GM21360 (cell line): ENCODE results near the gene ARHGDIG.
"Not testable (repeated sequence)": the region's sequence is repeated elsewhere in the genome, so short reads cannot be mapped to it uniquely, and the experiment has no call there.

Experiments used
- ATAC-seq: cut with Tn5 transposase; IDR thresholded peaks from one replicate; pipeline ENCODE4 v1.9.1; 2021; ENCODE audit warnings: mild to moderate bottlenecking, moderate library complexity; ENCODE audit not compliant: unreplicated experiment

Gene ARHGDIG

GRCh38 chr16:322476-323143 lies 42.2 kb downstream of the ARHGDIG start:
- ATAC-seq, result no peak

GRCh38 chr16:324201-324450 lies 43.7 kb downstream of the ARHGDIG start:
- ATAC-seq, result no peak

- ATAC-seq, result no peak
Measured at GRCh38 chr16:324451-325334, 44.3 kb downstream of the ARHGDIG start.

DNA sequence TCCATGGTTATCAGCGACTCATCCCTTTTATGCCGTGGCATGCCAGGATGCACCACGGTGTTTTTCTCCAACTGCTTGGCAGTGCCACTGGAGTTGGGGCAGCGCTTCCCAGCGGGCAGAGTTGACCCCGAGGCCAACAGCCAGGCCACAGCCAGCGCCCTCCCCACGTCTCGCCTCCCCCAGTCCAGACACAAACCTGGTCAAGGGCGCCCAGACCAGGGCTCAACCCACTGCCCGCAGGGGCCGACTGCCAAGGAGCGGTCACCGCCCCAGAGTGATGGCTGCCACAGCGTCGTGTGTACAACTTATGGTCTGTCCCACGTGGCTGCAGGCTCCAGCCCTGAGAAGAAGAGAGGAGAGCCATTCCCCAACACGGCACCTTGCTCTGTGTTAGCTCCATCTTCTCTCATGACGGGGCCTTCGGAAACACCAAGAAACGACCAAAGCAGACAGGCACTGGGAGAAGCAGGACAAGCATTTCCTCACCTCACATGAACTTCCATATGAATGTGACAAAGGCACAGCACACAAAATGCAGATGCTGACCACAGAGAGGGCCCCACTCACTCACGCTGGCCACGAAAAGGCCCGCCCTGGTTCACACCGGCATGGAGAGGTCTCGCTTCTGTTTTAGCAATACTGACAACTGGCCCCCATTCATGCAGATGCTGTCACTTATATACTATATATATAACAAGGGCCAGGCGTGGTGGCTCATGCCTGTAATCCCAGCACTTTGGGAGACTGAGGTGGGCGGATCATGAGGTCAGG lies 45.2 kb downstream of the ARHGDIG start:
- no peak for ATAC-seq

DNA sequence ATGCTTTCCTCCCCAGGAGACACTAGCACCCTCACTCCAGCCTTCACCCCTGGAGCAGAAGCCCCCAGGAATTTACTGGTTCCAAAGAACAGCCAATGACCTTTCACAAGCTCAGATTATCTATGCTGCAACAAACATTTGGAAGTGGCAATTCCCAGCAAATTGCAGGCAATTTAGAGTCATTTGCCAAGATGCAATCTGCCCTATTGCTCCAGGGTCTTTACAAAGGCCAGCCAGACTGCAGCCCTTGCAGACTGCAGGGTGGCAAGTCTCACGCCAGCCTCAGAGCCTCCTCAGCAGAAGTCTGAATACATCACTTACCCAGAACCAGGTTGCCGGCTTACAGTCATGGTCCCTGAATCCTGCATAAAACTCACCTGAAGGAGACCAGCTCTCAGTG lies 50.4 kb downstream of the ARHGDIG start:
- no peak for ATAC-seq

- not testable (repeated sequence) for ATAC-seq
Measured at GRCh38 chr16:331181-331814, 50.9 kb downstream of the ARHGDIG start.
